Stimulated activated CD8-positive, alpha-beta memory T cell treated with anti-CD3 and anti-CD28 coated beads, Interleukin-7, amount 100 ng/mL, for 4 hours (primary cell): ENCODE data around the gene MORN1.
"Not testable (repeated sequence)": the region's sequence is repeated elsewhere in the genome, so short reads cannot be mapped to it uniquely, and the experiment has no call there.

ENCODE experiments used
- DNase-seq, 2 donors: peaks; one replicate each; pipeline ENCODE4 v3.0.0-alpha.2; 2020; ENCODE audit warnings: low read depth in 2 of 2

MORN1 gene

DNA sequence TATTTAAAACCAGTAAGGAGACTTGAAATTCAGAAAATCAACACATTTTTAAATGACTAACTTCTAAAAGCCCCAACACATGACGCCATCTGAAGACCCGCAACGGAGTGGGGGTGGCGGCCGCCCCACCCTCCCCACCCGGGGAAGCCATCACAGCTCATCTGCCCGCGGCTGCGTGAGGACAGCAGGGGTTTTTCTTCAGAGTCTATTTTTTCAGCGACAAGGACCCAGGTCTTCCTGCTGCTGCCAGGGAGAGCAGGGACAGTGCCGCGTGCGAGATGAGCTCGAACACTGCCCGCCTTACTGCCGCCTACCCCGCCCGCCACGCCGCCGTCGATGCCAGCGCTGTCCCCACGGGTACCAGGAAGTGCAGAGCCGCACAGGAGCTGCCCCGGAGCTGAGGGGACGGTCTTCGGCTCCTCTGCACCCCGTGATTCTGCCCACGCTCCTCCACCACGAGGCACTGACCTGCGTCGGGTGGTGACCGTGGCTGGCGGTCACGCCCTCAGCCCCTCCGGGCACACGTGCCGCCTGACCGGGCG lies 84.2 kb downstream of the MORN1 start:
- no peak for DNase-seq

DNA sequence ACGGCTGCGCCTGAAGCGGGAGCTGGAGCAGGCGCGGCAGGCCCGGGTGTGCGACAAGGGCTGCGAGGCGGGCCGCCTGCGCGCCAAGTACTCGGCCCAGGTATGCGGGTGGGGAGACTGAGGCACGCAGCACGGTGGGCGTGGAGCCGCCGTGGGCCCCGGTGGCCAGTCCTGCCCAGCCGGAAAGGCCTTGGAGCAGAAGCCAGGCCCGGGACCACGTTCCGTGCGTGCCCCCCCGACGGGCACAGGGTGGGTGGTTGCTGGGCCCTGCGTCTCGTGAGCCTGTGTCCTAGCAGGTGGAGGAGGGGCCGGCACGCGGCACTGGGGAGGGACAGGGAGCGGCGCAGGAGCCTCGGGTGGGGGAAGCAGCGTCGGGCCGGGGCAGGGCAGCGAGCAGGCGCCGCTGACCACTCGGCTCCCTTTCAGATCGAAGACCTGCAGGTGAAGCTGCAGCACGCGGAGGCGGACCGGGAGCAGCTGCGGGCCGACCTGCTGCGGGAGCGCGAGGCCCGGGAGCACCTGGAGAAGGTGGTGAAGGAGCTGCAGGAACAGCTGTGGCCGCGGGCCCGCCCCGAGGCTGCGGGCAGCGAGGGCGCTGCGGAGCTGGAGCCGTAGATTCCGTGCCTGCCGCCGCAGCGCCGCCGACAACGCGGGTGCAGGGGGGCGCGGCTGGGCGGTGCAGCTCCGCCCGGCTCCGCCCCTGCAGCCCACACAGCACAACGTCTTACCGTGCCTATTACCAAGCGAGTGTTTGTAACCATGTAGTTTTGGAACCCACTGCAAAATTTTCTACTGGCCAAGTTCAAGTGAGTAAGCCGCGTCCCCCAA lies 85.0 kb downstream of the MORN1 start:
- DNase-seq, result no peak

DNA sequence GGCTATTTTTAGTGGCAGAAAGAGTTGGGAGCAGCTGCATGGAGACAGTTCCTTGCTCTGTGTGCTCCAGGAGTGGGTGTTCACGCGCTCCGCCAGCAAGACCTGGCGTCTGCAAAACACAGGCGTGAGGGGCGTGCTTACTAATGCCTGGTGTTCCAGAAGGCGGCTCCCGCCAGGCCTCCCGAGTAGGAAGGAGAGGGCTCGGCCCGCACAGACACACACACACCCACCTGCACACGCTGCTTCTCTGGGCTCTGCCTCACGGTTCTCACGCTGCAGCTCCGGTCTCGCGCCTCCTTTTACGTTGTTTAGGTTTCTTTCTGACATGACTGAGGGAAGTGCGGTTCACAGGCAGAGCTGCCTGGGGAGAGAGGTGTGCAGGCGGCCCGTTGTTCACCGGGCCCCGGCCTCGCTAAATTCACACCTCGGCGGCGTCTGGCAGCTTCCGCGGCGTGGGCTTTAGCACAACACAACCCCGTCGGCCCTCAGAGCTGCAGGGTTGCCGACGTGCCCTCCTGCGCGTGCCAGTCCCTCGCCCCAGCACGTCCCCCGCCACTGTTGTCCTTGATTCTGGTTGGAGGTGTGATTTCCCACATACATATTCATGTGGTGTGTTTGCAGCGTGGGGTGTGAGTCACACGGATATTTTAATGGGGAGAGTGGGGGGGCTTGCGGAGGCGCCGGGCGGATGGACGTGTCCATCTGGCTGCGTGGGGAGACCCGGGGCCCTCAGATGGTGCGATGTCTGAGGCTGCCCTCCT lies 86.3 kb downstream of the MORN1 start:
- DNase-seq, result peak in 1 of 2 donors; percentile 33

DNA sequence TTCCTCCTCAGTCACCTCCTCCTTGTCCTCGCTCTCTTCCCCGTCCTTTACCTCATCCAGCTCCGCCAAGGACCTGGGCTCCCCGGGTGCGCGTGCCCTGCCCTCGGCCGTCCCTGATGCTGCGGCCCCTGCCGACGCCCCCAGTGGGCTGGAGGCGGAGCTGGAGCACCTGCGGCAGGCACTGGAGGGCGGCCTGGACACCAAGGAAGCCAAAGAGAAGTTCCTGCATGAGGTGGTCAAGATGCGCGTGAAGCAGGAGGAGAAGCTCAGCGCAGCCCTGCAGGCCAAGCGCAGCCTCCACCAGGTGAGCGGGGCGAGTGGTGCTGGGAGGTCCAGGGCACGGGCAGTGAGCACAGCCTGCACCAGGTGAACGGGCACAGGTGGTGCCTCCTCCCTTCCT lies 87.1 kb downstream of the MORN1 start:
- DNase-seq, result no peak

DNA sequence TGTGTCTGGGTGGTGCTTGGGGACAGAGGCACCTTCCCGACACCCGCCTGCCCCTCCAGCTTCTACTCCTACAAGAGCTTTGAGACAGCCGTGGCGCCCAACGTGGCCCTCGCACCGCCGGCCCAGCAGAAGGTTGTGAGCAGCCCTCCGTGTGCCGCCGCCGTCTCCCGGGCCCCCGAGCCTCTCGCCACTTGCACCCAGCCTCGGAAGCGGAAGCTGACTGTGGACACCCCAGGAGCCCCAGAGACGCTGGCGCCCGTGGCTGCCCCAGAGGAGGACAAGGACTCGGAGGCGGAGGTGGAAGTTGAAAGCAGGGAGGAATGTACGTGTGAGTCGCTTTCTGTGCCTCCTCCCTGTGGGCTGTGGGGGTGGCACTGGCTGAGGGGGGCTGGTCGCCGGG lies 87.6 kb downstream of the MORN1 start:
- no peak for DNase-seq

DNA sequence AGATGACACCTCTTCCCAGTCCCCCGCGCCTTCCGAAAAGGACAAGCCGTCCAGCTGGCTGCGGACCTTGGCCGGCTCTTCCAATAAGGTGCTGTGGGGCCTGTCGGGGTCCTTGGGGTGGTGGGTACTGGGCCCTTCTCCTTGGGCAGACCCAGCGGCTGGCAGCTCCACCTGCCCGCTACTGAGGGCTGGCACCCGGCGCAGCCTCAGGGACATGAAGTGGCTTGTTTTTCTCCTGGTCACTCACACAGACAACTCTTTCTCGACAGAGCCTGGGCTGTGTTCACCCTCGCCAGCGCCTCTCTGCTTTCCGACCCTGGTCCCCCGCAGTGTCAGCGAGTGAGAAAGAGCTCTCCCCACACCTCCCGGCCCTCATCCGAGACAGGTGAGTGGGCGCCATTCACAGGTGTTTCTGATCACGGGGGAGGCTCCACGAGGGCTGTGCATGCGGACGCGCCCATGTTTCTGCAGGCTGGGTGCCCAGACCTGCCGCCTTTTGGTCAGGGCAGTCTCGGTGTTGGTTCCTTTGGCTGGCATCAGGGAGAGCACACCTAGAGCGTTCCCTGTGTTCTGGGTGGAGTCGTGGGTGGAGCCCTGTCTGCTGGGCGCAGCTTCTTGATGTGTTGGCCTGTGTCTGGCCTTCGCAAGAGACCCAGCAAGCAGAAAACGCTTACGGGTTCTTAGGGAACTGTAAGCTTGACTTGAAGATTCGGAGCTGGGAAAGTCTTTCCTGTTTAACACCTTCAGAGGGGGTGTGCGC lies 88.2 kb downstream of the MORN1 start:
- no peak for DNase-seq

DNA sequence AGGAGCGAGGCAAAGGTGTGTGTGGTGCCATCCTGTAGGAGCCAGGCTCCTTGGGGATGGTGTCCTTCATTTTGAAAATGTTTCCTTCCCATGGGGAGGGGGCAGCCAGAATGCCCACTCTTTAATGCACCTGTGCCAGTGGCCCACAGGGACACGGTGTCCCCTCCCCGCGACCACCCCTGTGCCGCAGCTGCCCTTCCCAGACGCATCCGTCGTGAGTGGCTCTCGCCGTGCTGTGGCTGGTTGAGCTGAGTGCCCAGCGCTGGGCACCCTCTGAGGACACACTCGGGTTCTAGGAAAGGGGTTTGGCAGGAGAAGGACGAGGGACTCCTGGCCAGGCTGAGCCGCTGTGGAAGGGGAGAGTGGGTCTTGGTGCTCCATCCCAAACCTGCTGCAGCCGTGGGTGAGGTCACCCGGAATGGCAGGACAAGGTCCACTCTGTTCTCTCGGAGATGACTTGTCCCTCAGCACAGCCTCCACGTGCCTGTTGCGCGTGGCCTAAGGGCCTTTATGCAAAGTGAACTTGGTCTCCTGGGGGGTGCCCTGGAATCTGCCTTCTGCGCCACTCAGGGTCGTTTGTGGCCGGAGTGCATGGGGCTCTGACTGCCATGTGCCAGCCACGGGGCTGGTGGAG lies 88.9 kb downstream of the MORN1 start:
- no peak for DNase-seq

DNA sequence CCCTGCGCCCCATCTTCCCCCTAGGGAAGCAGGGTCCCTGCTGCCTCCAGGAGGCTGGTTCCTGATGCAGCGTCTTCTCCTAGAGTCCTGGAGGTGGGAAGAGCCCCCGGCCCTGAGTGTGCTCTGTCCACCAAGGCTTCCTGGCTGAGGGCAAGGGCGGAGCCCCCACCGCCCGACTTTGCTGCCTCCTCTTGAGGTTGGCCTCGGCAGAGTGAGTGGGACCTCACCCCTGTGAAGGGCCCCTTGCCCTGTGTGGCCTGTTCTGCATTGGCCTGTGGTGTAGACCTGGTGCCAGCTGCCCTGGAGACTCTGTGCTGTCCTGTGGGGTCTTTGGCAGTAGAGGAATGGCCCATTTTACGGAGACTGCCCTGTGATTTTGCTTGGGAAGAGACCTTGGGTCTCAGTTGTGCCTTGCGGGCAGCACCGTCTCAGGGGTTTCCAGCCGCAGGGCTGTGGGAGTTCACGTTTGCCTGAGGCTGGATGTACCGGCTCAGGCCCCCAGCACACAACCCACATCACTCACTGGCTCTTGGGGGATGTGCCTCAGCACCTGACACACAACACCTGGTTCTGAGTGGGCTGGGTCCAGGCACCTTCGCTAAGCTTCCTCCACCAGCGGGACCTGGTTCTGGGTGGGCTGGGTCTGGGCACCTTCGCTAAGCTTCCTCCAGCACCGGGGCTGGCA lies 89.6 kb downstream of the MORN1 start:
- no peak for DNase-seq

DNA sequence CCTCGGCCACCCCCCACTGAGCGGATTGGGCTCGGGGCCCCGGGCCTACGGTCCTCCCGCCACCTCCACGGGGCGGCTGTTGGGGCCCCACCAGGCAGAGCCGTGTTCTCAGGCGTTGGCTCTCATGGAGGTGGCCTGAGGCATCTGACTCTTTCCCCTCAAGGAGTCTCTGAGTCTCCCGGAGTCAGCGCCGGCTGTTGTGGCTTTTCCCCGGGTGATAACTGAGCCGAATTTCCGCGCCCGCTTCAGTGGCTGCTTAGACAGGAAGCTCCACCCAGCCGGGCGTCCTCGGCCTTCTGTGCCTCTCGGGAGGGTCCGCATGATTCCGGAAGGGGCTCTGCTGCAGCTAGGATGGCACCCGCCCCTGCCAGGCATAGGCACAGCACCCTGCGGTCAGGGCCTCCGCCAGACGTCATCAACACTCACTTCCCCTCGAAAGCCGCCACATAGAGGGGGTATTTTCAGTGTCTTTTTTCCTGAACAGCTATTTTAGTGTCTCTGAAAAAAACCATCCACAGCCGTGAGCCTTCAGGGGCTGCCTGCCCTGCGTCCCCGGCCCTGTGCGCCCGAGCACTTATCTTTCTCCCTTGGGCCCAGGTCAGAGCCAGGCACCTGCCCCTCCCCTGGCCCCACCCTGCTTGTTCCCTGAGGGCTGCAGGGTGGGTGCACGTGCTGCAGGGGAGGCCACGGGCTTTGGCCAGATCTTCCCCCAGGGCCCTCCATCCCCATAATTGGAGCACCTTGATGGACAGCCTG lies 90.3 kb downstream of the MORN1 start:
- peak; percentile 85 to 87 for DNase-seq

DNA sequence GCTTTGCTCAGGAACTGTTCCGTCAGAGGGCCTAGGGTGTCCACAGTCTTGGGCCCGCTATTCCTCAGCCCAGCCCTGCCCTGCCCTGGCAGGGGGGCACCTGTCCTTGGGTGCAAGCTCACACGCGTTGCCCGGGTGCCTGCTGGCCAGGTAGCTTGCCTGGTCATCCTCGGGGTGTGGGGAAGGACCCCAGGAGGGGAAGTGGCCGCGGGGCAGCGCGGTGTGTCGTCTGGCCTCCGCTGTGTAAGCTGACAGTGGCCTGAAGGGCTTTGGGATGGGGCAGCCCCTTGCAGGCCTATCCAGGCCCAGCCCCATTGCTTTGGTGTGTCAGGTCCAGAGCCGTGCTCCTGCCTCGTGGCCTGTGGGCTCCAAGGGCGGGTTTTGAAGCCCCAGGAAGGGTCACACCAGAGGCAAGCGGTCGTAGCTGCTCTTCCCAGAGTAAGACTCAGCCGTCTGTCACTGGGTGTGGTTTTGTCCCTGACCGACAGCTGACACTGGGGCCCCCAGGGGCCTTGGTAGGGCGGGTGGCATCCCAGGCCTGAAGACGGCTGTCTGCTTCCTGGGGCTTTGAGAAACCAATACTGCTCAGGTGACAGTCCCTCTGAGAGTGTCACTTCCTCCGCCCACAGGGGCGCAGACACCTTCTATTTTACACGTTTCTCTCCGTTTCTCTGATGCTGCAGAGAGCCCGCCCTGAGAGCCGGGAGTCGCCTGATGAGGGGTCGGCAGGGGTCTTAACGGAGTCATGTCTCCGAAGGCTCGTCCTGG lies 91.2 kb downstream of the MORN1 start:
- peak; percentile 68 to 77 for DNase-seq

DNA sequence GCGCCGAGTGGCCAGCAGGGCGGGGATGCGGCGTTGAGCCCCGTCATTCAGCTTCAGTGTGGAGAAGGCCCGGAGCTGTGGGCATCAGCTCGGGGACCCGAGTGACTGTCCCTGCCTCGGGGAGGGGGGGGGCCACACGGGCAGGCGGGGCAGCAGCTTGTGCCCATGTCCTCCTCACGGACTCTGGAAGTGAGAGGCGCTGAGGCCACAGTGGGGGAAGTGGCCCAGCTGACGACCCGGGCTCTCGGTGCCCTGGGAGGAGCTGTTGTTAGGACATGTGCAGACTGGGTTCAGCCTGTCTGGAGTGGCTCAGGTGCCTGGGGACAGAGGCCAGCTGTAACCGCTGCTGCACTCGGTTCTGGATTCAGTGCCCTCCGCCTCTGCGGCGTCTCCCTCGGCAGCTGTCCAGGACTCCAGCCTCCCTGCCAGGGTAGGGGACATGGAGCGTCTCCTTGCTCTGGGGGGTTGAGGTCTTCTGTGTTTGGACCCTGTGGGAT lies 92.2 kb downstream of the MORN1 start:
- no peak for DNase-seq

DNA sequence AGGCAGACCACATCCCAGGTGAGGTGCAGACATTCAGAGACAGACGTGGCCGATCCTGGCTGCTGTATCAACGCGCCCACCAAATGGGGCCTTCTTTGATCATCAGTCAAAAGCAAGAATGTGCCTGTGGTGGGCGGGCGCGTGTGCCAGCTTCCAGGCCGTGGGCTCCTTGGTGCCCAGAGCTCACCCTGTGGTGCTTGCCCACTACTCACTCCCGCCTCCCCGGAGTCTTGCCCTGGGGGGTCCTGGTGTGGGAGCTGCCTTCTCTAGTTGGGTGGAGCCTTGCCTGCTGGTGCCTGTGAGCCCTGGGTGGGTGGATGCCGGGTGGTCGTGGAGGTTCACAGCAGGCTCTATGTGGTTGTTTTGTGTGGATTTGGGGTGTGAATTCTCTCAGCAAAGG lies 92.7 kb downstream of the MORN1 start:
- DNase-seq, result no peak

DNA sequence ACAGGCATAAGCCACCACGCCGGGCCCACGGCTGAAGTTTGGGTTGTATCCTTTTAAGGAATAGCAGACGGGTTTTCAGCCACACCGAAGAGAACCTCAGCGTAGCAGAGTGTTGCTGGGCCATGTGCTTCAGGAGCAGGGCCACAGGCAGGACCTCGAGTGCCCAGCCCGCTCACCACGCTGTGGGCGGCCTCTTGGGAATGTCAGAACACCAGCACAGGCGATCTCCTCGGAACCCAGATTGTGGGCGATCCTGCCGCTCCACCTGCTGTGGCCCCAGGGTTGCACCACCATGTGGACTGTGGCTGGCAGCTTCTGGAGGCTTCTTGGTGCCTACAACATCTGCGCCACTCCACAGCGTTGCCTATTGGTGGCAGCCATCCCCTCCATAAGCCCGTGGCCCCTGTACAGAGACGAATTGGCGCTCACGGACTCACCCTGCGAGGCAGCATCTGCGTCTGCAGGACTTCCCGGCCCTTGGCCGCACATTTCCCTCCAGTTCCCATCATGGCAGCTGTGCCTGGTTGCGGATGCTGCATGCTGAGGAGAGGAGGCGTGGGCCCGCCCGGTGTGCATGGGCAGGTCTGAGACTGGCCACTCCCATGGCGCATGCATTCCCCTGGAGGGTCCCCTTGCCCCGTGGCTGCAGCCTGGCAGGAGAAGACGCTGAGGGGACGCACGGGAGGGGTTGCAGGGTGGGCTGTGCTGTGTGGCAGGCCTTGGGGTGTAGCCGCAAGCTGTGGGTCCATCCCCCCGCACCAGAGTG lies 93.9 kb downstream of the MORN1 start:
- DNase-seq, result no peak

DNA sequence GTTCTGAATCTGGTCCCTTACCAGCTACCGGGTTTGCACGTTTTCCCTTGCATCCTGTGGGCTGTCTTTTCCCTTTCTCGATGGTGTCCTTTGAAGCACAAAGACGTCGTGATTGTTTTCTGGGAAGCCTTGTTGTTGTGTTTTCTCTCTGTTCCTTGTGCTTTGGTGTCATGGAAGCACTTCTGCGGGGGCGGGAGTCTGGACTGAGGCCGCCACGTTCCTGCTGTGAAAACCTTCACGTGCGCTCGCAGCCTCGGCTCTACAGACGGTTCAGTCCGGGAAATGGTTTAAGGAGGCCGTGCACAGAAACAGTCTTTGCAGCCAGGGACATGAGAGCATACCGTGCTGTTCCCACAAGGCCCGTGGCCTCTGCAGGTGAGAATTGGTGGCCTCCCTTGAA lies 94.7 kb downstream of the MORN1 start:
- no peak for DNase-seq

DNA sequence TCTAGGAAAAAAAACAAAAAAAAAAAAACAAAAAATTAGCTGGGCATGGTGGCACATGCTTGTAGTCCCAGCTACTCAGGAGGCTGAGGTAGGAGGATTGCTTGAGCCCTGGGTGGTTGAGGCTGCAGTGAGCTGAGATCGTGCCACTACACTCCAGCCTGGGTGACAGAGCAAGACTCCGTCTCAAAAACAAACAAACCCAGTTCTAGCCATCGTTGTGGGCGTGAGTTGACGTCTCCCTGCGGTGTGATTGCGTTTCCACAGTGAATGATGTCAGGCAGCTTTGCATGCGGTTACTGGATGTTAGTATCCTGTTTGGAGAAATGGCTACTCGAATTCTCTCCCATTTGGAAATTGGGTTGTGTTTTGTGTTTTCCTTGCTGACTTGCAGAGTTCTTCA lies 95.1 kb downstream of the MORN1 start:
- not testable (repeated sequence) for DNase-seq

DNA sequence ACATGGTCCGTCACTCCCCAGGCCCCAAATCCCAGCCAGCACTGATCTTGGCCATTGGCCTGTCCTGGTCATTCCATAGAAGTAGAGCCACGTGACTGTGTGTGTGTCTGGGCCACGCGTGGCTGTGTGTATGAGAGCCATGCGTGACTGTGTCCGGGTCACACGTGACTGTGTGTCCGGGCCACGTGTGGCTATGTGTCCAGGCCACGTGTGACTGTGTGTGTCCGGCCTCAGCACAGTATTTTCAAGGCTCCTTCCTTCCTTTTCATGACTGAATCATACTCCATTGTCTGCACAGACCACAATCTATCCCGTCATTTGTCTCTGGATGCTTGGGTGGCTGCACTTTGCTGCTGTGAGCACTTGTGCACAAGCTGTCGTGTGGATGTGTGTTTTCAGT lies 95.8 kb downstream of the MORN1 start:
- no peak for DNase-seq

DNA sequence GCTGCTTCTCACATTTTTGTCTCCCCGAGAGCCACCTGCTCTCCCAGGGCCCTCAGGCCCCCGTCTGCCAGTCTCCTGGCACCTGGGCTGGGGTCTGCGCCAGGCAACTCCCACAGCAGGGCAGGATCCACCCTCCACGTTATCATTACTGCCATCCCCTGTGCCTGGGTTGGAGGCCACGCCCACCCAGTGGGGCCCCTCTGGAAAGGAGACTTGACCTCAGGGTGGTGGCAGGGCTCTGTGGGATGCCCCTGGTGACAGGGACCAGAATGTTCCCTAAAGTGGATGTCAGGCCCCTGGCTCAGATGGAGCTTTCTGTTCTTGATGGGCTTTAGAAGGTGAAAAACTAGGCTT lies 96.7 kb downstream of the MORN1 start:
- DNase-seq, result no peak

DNA sequence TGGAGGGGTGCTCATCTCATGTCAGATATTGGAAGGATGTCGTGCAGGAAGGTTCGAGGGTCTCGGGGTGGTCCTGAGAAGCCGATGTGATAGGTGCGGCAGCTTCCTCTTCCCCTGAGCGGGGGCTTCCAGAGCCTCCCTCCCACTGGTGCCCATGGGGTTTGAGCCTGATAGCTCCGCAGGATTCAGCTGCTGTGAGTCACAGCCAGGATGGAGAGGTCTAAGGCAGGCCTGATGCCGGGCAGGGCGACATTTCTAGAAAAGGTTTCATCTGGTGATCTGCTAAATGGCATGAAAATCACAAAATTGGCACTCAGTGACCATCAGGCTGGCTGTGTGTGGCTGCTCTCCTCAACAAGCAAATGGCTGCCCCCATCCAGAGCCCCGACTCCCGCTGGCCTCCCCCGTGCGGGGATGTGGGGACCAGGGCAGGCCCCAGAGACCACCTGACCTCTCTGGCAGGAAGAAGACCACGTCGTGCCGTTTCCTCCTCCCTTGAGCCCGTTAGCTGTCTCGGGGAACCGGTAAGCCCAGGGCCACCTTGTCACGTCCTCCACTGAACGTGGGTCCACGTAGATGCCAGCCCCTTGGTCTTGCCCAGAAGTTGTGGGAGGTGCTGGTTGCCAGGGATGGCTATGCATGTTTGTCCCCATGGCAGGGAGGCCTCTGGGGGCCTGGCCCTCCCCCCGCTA lies 97.2 kb downstream of the MORN1 start:
- DNase-seq, result no peak
